GM06990 (cell line): ENCODE results near the gene MRPL22.
"Not testable (repeated sequence)": the region's sequence is repeated elsewhere in the genome, so short reads cannot be mapped to it uniquely, and the experiment has no call there.

Source experiments
- DNase-seq: peaks from one replicate; pipeline ENCODE4 v3.0.0-alpha.2; 2011; ENCODE audit not compliant: insufficient read length; ENCODE audit errors: extremely low read depth
- H3K27me3 ChIP-seq: replicated peaks from 2 replicates; pipeline ENCODE4 v1.6.0; 2011; ENCODE audit warnings: low read length; ENCODE audit not compliant: control insufficient read depth, insufficient read depth
- H3K36me3 ChIP-seq: 2 replicates; pipeline ENCODE4 v1.5.1; 2011; ENCODE audit warnings: low read length; ENCODE audit not compliant: control insufficient read depth, insufficient read depth
- H3K4me3 ChIP-seq: replicated peaks from 2 replicates; pipeline ENCODE4 v1.5.1; 2011; ENCODE audit warnings: low read depth, mild to moderate bottlenecking, control low read depth, low read length
- TF ChIP-seq, protein P1 (sequence below): IDR thresholded peaks from 2 replicates; pipeline ENCODE4 v1.5.1; 2011; ENCODE audit warnings: low read length, control low read depth, mild to moderate bottlenecking, inconsistent platforms; ENCODE audit not compliant: insufficient read depth, poor library complexity, severe bottlenecking

MRPL22 gene

DNA sequence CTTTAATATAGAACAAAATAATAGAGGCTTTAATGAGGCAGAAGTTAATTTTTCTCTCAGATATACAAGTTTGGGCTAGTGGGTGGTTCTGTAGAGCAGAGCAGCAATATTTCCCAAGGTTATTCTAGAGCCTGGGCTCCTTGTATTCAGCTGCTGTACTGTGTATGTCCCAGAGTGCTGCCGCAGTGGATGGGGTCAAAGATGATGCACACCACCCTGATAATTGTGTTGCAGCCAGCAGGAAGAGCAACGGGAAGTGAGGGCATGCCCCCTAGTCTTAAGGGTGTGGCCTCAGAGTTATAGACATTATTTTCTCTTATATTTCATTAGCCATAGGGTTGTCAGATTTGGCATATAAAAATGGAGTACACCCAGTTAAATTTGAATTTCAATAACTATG lies 48.8 kb downstream of the MRPL22 start:
- Histone ChIP-seq H3K36me3 (no peaks in the 10 kb centered on the region), H3K4me3 (no peak overlapping the region), H3K27me3 (no peaks in the 10 kb centered on the region)
- TF ChIP-seq, protein P1, sequence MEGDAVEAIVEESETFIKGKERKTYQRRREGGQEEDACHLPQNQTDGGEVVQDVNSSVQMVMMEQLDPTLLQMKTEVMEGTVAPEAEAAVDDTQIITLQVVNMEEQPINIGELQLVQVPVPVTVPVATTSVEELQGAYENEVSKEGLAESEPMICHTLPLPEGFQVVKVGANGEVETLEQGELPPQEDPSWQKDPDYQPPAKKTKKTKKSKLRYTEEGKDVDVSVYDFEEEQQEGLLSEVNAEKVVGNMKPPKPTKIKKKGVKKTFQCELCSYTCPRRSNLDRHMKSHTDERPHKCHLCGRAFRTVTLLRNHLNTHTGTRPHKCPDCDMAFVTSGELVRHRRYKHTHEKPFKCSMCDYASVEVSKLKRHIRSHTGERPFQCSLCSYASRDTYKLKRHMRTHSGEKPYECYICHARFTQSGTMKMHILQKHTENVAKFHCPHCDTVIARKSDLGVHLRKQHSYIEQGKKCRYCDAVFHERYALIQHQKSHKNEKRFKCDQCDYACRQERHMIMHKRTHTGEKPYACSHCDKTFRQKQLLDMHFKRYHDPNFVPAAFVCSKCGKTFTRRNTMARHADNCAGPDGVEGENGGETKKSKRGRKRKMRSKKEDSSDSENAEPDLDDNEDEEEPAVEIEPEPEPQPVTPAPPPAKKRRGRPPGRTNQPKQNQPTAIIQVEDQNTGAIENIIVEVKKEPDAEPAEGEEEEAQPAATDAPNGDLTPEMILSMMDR: no peak
- DNase-seq: no peak

GRCh38 chr5:154993461-154993860 lies 52.6 kb downstream of the MRPL22 start:
- Histone ChIP-seq H3K27me3 (no peaks in the 10 kb centered on the region), H3K36me3 (no peaks in the 10 kb centered on the region), H3K4me3 (no peak overlapping the region)
- DNase-seq: no peak
- TF ChIP-seq, protein P1: no peak

DNA sequence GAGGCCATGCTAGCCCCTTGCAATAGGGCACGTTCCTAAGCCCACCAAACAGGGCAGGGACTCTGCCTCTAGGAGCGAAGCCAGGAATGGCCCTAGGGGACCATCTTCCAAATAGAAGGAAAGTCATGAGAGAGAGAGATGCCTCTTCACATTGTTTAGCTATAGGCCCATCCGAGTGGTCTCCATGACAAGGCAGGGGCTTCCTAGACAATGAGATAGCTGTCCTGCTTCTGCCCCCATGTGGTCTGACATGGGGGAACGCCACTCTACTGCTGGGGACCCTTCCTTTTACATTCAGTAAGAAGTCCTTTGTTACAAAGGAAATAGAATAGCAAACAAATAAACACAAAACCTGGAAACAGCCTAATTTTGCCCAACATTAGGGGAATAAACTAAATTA lies 54.8 kb downstream of the MRPL22 start:
- Histone ChIP-seq H3K36me3 (no peaks in the 10 kb centered on the region), H3K27me3 (no peaks in the 10 kb centered on the region), H3K4me3 (no peak overlapping the region)
- TF ChIP-seq, protein P1: no peak
- DNase-seq: no peak

DNA sequence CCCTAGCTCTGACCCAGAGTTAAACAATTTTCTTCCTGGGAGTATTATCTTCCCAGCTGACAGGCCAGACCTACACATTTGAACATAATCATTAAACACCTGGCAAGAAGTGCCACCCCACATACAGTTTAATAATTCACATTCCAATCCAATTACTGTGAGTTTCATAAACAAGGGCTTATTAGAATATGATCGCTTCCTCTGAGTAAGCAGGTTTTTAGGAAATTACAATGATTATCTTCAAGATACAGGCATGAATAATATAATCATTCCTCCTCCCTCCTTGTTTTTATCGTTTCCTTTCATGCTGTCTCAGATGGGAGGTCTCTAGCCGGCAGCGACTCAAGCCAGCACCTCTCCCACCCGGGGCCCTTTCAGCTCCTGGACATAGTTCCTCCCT lies 56.9 kb downstream of the MRPL22 start:
- peaks cover 3% of the 10 kb centered on the region for H3K27me3 ChIP-seq
- no peak for DNase-seq
- no peaks in the 10 kb centered on the region for H3K36me3 ChIP-seq
- H3K4me3 ChIP-seq: no peak overlapping the region
- TF ChIP-seq, protein P1: no peak

GRCh38 chr5:154999865-155000264 lies 59.0 kb downstream of the MRPL22 start:
- Histone ChIP-seq H3K27me3 (peaks cover 3% of the 10 kb centered on the region), H3K36me3 (no peaks in the 10 kb centered on the region), H3K4me3 (no peak overlapping the region)
- TF ChIP-seq, protein P1: no peak
- DNase-seq: no peak

DNA sequence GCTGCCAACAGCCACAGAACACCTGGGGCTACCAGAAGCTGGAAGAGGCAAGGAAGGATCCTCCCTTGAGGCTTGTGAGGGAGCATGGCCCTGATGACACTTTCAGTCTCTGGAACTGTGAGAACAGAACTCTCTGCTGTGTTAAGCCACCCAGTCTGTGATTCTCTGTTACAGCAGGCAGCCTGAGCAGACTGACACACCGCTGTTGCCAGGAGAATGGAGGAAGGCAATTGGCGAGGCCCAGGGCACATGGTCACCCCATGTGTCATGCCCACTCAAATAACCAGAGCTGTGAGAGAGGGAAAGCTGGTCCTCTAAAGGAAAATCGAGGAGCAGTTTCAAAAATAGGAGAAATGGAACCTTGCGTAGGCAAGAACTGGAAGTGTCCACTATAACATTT lies 60.6 kb downstream of the MRPL22 start:
- TF ChIP-seq, protein P1: no peak
- no peak for DNase-seq
- Histone ChIP-seq H3K36me3 (no peaks in the 10 kb centered on the region), H3K27me3 (peaks cover 3% of the 10 kb centered on the region), H3K4me3 (no peak overlapping the region)

DNA sequence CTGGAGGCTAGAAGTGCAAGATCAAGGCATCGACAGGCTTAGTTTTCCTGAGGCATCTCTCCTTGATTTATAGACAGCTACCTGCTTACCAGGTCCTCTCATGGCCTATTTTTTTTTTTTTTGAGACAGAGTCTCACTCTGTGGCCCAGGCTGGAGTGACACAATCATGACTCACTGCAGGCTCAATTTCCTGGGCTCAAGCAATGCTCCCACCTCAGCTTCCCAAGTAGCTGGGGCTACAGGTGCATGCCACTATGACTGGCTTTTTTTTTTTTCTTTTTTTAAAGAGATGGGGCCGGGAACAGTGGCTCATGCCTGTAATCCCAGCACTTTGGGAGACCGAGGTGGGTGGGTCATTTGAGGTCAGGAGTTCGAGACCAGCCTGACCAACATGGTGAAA lies 61.8 kb downstream of the MRPL22 start:
- DNase-seq, H3K4me3 ChIP-seq, H3K36me3 ChIP-seq, H3K27me3 ChIP-seq: not testable (repeated sequence)
